AG09319 (cell line): ENCODE data around the gene PDE9A.

Experiments
- DNase-seq: peaks from one replicate; pipeline ENCODE4 v3.0.0-alpha.2; 2010; ENCODE audit warnings: low read depth; ENCODE audit errors: extremely low read depth
- CTCF ChIP-seq: IDR thresholded peaks from 2 replicates; pipeline ENCODE4 v1.5.1; 2011; ENCODE audit warnings: low read depth, mild to moderate bottlenecking, inconsistent platforms, low read length, moderate library complexity

The PDE9A gene

DNA sequence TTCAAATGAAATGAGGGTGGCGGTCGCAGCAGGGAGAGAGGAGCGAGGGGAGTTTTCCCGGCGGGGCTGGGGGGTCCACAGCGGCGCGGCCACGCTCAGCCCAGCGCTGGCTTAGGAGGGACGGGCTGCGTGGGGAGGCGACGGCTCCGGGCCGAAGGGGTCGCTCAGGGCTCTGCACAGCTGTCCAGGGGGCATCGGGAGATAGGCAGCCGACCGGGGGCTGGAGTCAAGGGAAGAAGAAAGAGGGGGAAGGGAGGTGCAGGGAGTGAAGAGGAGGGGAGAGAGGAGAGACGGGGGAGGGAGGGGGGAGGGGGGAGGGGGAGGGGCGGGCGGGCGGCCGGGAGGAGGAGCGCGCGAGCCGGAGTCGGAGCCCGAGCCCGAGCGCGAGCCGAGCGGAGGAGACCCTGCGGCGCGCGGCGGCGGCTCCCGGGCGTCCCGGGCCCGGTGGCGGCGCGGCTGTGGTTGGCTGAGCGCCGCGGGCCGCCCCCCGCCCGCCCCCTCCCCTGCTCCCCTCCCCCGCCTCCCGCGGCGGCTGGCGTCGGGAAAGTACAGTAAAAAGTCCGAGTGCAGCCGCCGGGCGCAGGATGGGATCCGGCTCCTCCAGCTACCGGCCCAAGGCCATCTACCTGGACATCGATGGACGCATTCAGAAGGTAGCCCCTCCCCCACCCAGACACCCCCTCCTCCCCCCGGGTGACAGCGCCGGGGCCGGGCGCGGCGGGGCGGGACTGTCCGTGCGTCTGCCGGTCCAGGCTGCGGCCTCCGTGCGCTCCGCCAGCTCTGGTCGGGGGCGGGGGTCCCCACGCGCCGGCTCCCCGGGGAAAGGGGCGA, at the start of gene PDE9A:
Gene PDE9A, plus strand, starts transcription at position 391 of the 831 bp plus-strand sequence. Its CDS starts 194 bp downstream, at position 585.
- no peak for DNase-seq

DNA sequence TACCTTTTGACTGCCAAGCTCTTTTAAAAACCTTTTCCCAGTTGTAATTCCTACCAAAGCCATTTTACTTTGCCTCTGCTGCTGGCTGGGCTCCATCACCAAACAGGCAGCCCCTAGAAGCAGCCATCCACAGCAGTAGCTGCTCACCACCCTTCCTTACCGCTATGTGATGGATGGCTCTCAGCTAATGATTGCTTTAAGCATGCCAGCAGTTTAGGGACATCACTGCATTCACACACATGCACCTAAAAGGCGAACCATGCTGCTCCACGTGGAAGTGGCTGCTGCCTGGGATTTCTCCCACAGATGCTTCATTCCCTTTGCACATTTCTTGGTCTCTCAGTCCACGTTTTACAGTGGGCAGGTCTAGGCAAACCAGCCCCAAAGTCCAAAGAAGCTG, 46.3 kb upstream of the PDE9A start:
- no peak for TF ChIP-seq CTCF
- no peak for DNase-seq

More for the DNA sequence above, at the start of gene PDE9A:
- no peak for TF ChIP-seq CTCF

GRCh38 chr21:42607525-42608102, 45.8 kb upstream of the PDE9A start:
- no peak for TF ChIP-seq CTCF
- no peak for DNase-seq

- no peak for TF ChIP-seq CTCF
- DNase-seq: no peak
Measured at GRCh38 chr21:42608446-42608845, 45.0 kb upstream of the PDE9A start.

DNA sequence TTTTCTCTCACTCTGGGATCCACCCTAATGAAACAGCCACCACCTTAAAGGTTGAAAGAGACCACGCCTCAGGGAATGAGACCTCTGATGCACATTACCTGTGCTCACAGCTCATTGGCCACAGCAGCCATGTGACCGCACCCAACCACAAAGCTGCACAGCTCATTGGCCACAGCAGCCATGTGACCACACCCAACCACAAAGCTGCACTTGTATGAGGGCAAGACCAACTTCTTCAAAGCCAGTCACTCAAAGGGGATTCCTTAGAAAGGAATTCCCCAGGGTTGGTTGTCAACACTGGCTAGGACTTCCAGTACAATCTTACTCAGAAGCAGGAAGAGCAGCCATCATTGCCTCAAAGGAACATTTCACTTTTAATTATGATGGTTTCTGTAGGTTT, 43.6 kb upstream of the PDE9A start:
- no peak for TF ChIP-seq CTCF
- DNase-seq: no peak

- no peak for DNase-seq
- TF ChIP-seq CTCF: no peak
Measured at GRCh38 chr21:42611852-42612251, 41.6 kb upstream of the PDE9A start.

DNA sequence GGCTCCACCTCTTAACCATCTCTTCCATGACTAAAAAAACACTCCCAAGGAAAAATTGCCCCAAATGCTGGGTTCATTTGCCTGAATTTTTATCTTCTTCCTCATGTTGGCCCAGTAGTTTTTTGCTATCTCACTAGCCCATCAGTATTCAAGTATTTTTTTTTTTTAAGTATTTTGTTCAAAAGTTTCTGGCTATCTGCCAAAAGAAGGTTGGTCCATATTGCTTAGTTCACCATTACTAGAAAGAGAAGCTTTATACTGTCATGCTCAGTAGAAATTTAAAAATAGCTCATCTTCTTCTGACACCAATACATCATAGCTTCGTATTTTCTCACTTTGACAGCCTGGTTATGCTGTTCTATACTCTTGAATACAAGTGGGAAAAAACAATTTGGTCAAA, 41.0 kb upstream of the PDE9A start:
- no peak for TF ChIP-seq CTCF
- no peak for DNase-seq
